HEK293 (cell line): Measurements from ENCODE around the gene SNAPC5.

ENCODE experiments used
- FEZF1 ChIP-seq: fragments of 450-650 bp; formaldehyde crosslinking; IDR thresholded peaks from 2 replicates; pipeline ENCODE4 v1.5.1; 2016; ENCODE audit warnings: missing biosample characterization, missing genetic modification characterization
- GFI1B ChIP-seq: fragments of 450-650 bp; formaldehyde crosslinking; IDR thresholded peaks from 2 replicates; pipeline ENCODE4 v1.5.1; 2016; ENCODE audit warnings: missing biosample characterization, missing genetic modification characterization
- IKZF3 ChIP-seq: fragments of 450-650 bp; IDR thresholded peaks from 2 replicates; pipeline ENCODE4 v1.5.0; 2018; ENCODE audit warnings: missing biosample characterization, mild to moderate bottlenecking, missing genetic modification characterization, moderate library complexity
- KLF7 ChIP-seq: fragments of 450-650 bp; formaldehyde crosslinking; IDR thresholded peaks from 2 replicates; pipeline ENCODE4 v1.5.1; 2016; ENCODE audit warnings: missing biosample characterization, missing genetic modification characterization, borderline replicate concordance
- SCRT1 ChIP-seq: fragments of 450-650 bp; formaldehyde crosslinking; IDR thresholded peaks from 2 replicates; pipeline ENCODE4 v1.5.1; 2016; ENCODE audit warnings: missing biosample characterization, missing genetic modification characterization, borderline replicate concordance
- SCRT2 ChIP-seq: fragments of 450-650 bp; formaldehyde crosslinking; IDR thresholded peaks from 2 replicates; pipeline ENCODE4 v1.5.1; 2016; ENCODE audit warnings: missing biosample characterization, missing genetic modification characterization
- SP2 ChIP-seq: fragments of 450-650 bp; formaldehyde crosslinking; IDR thresholded peaks from 2 replicates; pipeline ENCODE4 v1.5.1; 2016; ENCODE audit warnings: missing biosample characterization, missing genetic modification characterization
- TCF7L2 ChIP-seq: IDR thresholded peaks from 2 replicates; pipeline ENCODE4 v1.6.1; 2011; ENCODE audit warnings: low read depth, mild to moderate bottlenecking, inconsistent platforms, low read length, moderate library complexity, borderline replicate concordance
- ZFP41 ChIP-seq: fragments of 450-650 bp; formaldehyde crosslinking; IDR thresholded peaks from 2 replicates; pipeline ENCODE4 v1.5.1; 2016; ENCODE audit warnings: missing biosample characterization, missing genetic modification characterization, borderline replicate concordance
- ZNF112 ChIP-seq: fragments of 450-650 bp; formaldehyde crosslinking; IDR thresholded peaks from 2 replicates; pipeline ENCODE4 v1.5.0; 2017; ENCODE audit warnings: missing biosample characterization, missing genetic modification characterization
- ZNF132 ChIP-seq: fragments of 450-650 bp; formaldehyde crosslinking; IDR thresholded peaks from 2 replicates; pipeline ENCODE4 v1.5.1; 2017; ENCODE audit warnings: missing biosample characterization, missing genetic modification characterization, borderline replicate concordance
- ZNF146 ChIP-seq: fragments of 450-650 bp; formaldehyde crosslinking; IDR thresholded peaks from 2 replicates; pipeline ENCODE4 v1.5.1; 2016; ENCODE audit warnings: missing biosample characterization, missing genetic modification characterization
- ZNF184 ChIP-seq: fragments of 450-650 bp; IDR thresholded peaks from 2 replicates; pipeline ENCODE4 v1.5.1; 2018; ENCODE audit warnings: missing biosample characterization, mild to moderate bottlenecking, missing genetic modification characterization
- ZNF2 ChIP-seq: fragments of 450-650 bp; formaldehyde crosslinking; IDR thresholded peaks from 2 replicates; pipeline ENCODE4 v1.5.1; 2016; ENCODE audit warnings: missing biosample characterization, missing genetic modification characterization
- ZNF211 ChIP-seq: fragments of 450-650 bp; formaldehyde crosslinking; IDR thresholded peaks from 2 replicates; pipeline ENCODE4 v1.5.1; 2016; ENCODE audit warnings: low read depth, missing biosample characterization, missing genetic modification characterization
- ZNF423 ChIP-seq: fragments of 450-650 bp; formaldehyde crosslinking; IDR thresholded peaks from 2 replicates; pipeline ENCODE4 v1.5.1; 2016; ENCODE audit warnings: missing biosample characterization, missing genetic modification characterization
- ZNF473 ChIP-seq: fragments of 450-650 bp; formaldehyde crosslinking; IDR thresholded peaks from 2 replicates; pipeline ENCODE4 v1.5.1; 2017; ENCODE audit warnings: missing biosample characterization, missing genetic modification characterization
- ZNF521 ChIP-seq: fragments of 450-650 bp; formaldehyde crosslinking; IDR thresholded peaks from 2 replicates; pipeline ENCODE4 v1.5.1; 2017; ENCODE audit warnings: missing biosample characterization, mild to moderate bottlenecking, missing genetic modification characterization
- ZNF549 ChIP-seq: fragments of 450-650 bp; IDR thresholded peaks from 2 replicates; pipeline ENCODE4 v1.5.1; 2018; ENCODE audit warnings: missing biosample characterization, missing genetic modification characterization, mild to moderate bottlenecking, inconsistent platforms, moderate library complexity
- ZNF585B ChIP-seq: fragments of 450-650 bp; formaldehyde crosslinking; IDR thresholded peaks from 2 replicates; pipeline ENCODE4 v1.5.1; 2016; ENCODE audit warnings: missing biosample characterization, missing genetic modification characterization
- ZNF623 ChIP-seq: fragments of 450-650 bp; formaldehyde crosslinking; IDR thresholded peaks from 2 replicates; pipeline ENCODE4 v1.5.1; 2016; ENCODE audit warnings: missing biosample characterization, missing genetic modification characterization
- ZNF624 ChIP-seq: fragments of 450-650 bp; formaldehyde crosslinking; IDR thresholded peaks from 2 replicates; pipeline ENCODE4 v1.5.1; 2017; ENCODE audit warnings: missing biosample characterization, missing genetic modification characterization
- ZNF629 ChIP-seq: fragments of 450-650 bp; formaldehyde crosslinking; IDR thresholded peaks from 2 replicates; pipeline ENCODE4 v1.5.1; 2017; ENCODE audit warnings: missing biosample characterization, missing genetic modification characterization
- ZNF670 ChIP-seq: fragments of 450-650 bp; formaldehyde crosslinking; IDR thresholded peaks from 2 replicates; pipeline ENCODE4 v1.5.1; 2016; ENCODE audit warnings: missing biosample characterization, missing genetic modification characterization, low read depth
- ZNF707 ChIP-seq: fragments of 450-650 bp; formaldehyde crosslinking; IDR thresholded peaks from 2 replicates; pipeline ENCODE4 v1.5.1; 2016; ENCODE audit warnings: missing biosample characterization, missing genetic modification characterization
- ZNF777 ChIP-seq: fragments of 450-650 bp; formaldehyde crosslinking; IDR thresholded peaks from 2 replicates; pipeline ENCODE4 v1.5.1; 2017; ENCODE audit warnings: missing biosample characterization, missing genetic modification characterization, borderline replicate concordance
- ZSCAN16 ChIP-seq: fragments of 450-650 bp; formaldehyde crosslinking; IDR thresholded peaks from 2 replicates; pipeline ENCODE4 v1.5.1; 2016; ENCODE audit warnings: missing biosample characterization, missing genetic modification characterization
- ZSCAN23 ChIP-seq: fragments of 450-650 bp; formaldehyde crosslinking; IDR thresholded peaks from 2 replicates; pipeline ENCODE4 v1.5.1; 2016; ENCODE audit warnings: missing biosample characterization, missing genetic modification characterization
- TF ChIP-seq, protein P1 (sequence below): fragments of 450-650 bp; formaldehyde crosslinking; IDR thresholded peaks from 2 replicates; pipeline ENCODE4 v1.5.1; 2017; ENCODE audit warnings: missing biosample characterization, mild to moderate bottlenecking, missing genetic modification characterization, moderate library complexity
- TF ChIP-seq, protein P2 (sequence below): fragments of 450-650 bp; formaldehyde crosslinking; IDR thresholded peaks from 2 replicates; pipeline ENCODE4 v1.5.0; 2017; ENCODE audit warnings: missing biosample characterization, missing genetic modification characterization, borderline replicate concordance
- TF ChIP-seq, protein P3 (sequence below): fragments of 450-650 bp; formaldehyde crosslinking; IDR thresholded peaks from 2 replicates; pipeline ENCODE4 v1.5.1; 2017; ENCODE audit warnings: missing biosample characterization, missing genetic modification characterization
- TF ChIP-seq, protein P4 (sequence below): fragments of 450-650 bp; formaldehyde crosslinking; IDR thresholded peaks from 2 replicates; pipeline ENCODE4 v1.5.1; 2016; ENCODE audit warnings: missing biosample characterization, missing genetic modification characterization
- TF ChIP-seq, protein P5 (sequence below): sonication (generic); formaldehyde crosslinking; IDR thresholded peaks from 2 replicates; pipeline ENCODE4 v1.8.1; 2022; ENCODE audit warnings: mild to moderate bottlenecking, moderate library complexity, missing genetic modification reagents

SNAPC5 gene

DNA sequence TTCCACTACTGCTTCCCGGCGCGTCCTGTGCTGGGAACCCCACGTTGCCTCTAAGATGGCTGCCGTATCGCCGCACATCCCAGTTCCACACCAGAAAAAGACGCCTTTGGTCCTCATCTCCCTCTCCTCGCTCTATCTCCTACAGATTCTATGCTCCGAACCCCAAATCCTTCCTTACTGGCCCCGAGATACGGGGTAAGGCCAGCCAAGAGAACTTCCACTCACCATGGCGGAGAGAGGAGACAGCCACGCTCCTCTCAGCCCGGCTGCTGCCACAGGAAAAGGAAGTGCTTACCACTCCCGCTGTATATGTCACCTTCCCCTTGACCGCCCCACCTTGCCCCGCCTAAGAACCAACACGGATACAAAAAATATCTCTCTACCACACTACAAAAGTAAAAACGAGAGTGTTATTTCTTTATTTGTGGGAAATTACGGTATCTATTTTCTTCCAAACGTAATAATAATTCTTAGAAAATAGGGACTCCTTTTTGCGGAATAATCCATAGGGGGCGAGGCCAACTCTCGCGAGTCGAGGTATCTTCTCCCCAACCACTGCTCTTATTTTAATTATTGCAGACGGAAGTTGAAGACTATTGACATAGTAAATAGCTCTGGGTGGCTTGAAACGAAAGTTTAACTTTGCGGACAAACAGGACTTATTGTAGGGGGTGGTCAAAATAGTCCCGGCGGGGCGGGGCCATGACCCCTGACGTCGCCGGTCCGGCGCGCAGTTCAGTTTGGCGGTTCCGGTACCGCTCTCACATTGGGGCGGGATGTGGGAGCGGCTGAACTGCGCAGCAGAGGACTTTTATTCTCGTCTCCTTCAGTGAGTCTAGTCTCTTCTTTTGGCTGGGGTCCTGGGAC is 7.2 kb upstream of the SNAPC5 start, which contains the start of the genes RPL4 and ZWILCH (continued):
- no peak; the same call in 1 of the 2 replicates for TF ChIP-seq ZNF623 (tag by site-specific recombination)
- no peak for TF ChIP-seq SCRT1 (tag by site-specific recombination)
- TF ChIP-seq, protein P1, sequence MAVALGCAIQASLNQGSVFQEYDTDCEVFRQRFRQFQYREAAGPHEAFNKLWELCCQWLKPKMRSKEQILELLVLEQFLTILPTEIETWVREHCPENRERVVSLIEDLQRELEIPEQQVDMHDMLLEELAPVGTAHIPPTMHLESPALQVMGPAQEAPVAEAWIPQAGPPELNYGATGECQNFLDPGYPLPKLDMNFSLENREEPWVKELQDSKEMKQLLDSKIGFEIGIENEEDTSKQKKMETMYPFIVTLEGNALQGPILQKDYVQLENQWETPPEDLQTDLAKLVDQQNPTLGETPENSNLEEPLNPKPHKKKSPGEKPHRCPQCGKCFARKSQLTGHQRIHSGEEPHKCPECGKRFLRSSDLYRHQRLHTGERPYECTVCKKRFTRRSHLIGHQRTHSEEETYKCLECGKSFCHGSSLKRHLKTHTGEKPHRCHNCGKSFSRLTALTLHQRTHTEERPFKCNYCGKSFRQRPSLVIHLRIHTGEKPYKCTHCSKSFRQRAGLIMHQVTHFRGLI (tag by site-specific recombination): peak; percentile 56; the same call in 1 of the 2 replicates
- TF ChIP-seq KLF7 (tag by site-specific recombination): peak; percentile 97
- TF ChIP-seq ZNF112 (tag by site-specific recombination): no peak
- TF ChIP-seq ZFP41 (tag by site-specific recombination): 0 out of 2 replicates have a peak, but pooled peaks have one; percentile 46
- no peak for TF ChIP-seq ZNF585B (tag by site-specific recombination)
- no peak for TF ChIP-seq ZNF707 (tag by site-specific recombination)
- TF ChIP-seq ZNF146: peak; percentile 23; the same call in 1 of the 2 replicates
- TF ChIP-seq, protein P2, sequence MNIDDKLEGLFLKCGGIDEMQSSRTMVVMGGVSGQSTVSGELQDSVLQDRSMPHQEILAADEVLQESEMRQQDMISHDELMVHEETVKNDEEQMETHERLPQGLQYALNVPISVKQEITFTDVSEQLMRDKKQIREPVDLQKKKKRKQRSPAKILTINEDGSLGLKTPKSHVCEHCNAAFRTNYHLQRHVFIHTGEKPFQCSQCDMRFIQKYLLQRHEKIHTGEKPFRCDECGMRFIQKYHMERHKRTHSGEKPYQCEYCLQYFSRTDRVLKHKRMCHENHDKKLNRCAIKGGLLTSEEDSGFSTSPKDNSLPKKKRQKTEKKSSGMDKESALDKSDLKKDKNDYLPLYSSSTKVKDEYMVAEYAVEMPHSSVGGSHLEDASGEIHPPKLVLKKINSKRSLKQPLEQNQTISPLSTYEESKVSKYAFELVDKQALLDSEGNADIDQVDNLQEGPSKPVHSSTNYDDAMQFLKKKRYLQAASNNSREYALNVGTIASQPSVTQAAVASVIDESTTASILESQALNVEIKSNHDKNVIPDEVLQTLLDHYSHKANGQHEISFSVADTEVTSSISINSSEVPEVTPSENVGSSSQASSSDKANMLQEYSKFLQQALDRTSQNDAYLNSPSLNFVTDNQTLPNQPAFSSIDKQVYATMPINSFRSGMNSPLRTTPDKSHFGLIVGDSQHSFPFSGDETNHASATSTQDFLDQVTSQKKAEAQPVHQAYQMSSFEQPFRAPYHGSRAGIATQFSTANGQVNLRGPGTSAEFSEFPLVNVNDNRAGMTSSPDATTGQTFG (tag by site-specific recombination): no peak; the same call in 1 of the 2 replicates
- no peak for TF ChIP-seq ZNF624 (tag by site-specific recombination)
- no peak; the same call in 1 of the 2 replicates for TF ChIP-seq IKZF3
- no peak for TF ChIP-seq ZSCAN16 (tag by site-specific recombination)
- no peak for TF ChIP-seq ZNF132 (tag by site-specific recombination)
- no peak for TF ChIP-seq ZNF670 (tag by site-specific recombination)
- peak; percentile 62 for TF ChIP-seq FEZF1 (tag by site-specific recombination)
- no peak for TF ChIP-seq ZSCAN23 (tag by site-specific recombination)
- no peak for TF ChIP-seq SCRT2 (tag by site-specific recombination)
- TF ChIP-seq, protein P3, sequence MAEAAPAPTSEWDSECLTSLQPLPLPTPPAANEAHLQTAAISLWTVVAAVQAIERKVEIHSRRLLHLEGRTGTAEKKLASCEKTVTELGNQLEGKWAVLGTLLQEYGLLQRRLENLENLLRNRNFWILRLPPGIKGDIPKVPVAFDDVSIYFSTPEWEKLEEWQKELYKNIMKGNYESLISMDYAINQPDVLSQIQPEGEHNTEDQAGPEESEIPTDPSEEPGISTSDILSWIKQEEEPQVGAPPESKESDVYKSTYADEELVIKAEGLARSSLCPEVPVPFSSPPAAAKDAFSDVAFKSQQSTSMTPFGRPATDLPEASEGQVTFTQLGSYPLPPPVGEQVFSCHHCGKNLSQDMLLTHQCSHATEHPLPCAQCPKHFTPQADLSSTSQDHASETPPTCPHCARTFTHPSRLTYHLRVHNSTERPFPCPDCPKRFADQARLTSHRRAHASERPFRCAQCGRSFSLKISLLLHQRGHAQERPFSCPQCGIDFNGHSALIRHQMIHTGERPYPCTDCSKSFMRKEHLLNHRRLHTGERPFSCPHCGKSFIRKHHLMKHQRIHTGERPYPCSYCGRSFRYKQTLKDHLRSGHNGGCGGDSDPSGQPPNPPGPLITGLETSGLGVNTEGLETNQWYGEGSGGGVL (tag by site-specific recombination): peak; percentile 48
- TF ChIP-seq, protein P4, sequence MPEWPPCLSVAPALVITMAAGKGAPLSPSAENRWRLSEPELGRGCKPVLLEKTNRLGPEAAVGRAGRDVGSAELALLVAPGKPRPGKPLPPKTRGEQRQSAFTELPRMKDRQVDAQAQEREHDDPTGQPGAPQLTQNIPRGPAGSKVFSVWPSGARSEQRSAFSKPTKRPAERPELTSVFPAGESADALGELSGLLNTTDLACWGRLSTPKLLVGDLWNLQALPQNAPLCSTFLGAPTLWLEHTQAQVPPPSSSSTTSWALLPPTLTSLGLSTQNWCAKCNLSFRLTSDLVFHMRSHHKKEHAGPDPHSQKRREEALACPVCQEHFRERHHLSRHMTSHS (tag by site-specific recombination): no peak
- no peak for TF ChIP-seq ZNF777 (tag by site-specific recombination)
- no peak for TF ChIP-seq TCF7L2
- no peak for TF ChIP-seq ZNF423 (tag by site-specific recombination)
- TF ChIP-seq ZNF184 (tag by site-specific recombination): no peak
- no peak for TF ChIP-seq ZNF549 (tag by site-specific recombination)
- no peak for TF ChIP-seq GFI1B (tag by site-specific recombination)
- TF ChIP-seq, protein P5, sequence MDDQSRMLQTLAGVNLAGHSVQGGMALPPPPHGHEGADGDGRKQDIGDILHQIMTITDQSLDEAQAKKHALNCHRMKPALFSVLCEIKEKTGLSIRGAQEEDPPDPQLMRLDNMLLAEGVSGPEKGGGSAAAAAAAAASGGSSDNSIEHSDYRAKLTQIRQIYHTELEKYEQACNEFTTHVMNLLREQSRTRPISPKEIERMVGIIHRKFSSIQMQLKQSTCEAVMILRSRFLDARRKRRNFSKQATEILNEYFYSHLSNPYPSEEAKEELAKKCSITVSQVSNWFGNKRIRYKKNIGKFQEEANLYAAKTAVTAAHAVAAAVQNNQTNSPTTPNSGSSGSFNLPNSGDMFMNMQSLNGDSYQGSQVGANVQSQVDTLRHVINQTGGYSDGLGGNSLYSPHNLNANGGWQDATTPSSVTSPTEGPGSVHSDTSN (CRISPR knock-in tag): no peak
- TF ChIP-seq ZNF521 (tag by site-specific recombination): no peak
- TF ChIP-seq ZNF211 (tag by site-specific recombination): no peak
- no peak for TF ChIP-seq ZNF473 (tag by site-specific recombination)
- peak; percentile 90 for TF ChIP-seq ZNF629 (tag by site-specific recombination)
- peak; percentile 87 for TF ChIP-seq SP2 (tag by site-specific recombination)
- peak; percentile 78; the same call in 1 of the 2 replicates for TF ChIP-seq ZNF2
